ENCODE measurements around the gene EFEMP1. TPM values are rescaled to one million over a fixed set of nuclear protein-coding genes. Genes with fewer than 3 reads are reported as not detected.

Gene EFEMP1
- total and polyA plus RNA-seq, 10 of the 15 experiments (the other 5 are each of a cell fraction or from before 2014, with no cell fraction given) = 0.27 to 1.2 (median 0.35) TPM; not detected in 6

- TF ChIP-seq PML (IDR thresholded peaks at IDR 0.05; ENCODE audit: low read length) = no peak
- TF ChIP-seq E2F8 (IDR thresholded peaks at IDR 0.05; ENCODE audit: low read depth, partially characterized antibody) = no peak
- no peak for TF ChIP-seq SMAD5 (IDR thresholded peaks at IDR 0.05; ENCODE audit: low read depth)
- no peak for TF ChIP-seq TAF1 (IDR thresholded peaks at IDR 0.05; ENCODE audit: borderline replicate concordance, low read depth, low read length)
Observed at GRCh38 chr2:55861733-55862132, 61.8 kb downstream of the EFEMP1 start (continued).

- ChIA-PET POLR2A (no interaction called here), CTCF (interaction anchor here (0.8 to 1.3 kb wide), 2 partner anchors 13 to 143 kb away, joined by 3 read pairs; no protein-coding TSS in a partner anchor), RAD21 (ENCODE audit: unreplicated experiment) (no interaction called here), SMC1A (ENCODE audit: uncharacterized antibody, unreplicated experiment) (interaction anchor here (1.0 kb wide), 1 partner anchor 10 kb away, joined by 4 read pairs; no protein-coding TSS in a partner anchor)
- FAIRE-seq (no peak), ATAC-seq (no peak), DNase-seq (ENCODE audit: low read depth, low spot score) (no peak)
- Histone ChIP-seq H3K27ac (ENCODE audit: control insufficient read depth, insufficient read depth) (no peak overlapping the region), H4K20me1 (ENCODE audit: control insufficient read depth, insufficient read depth) (no peaks in the 10 kb centered on the region), H3K4me1 (ENCODE audit: control insufficient read depth, insufficient read depth, low read length) (no peaks in the 10 kb centered on the region), H3K9me3 (replicated peaks; ENCODE audit: control insufficient read depth, insufficient read depth, low read length) (no peaks in the 10 kb centered on the region), H3K79me2 (ENCODE audit: control insufficient read depth, insufficient read depth, low read length) (no peaks in the 10 kb centered on the region), H2AFZ (ENCODE audit: control insufficient read depth, low read depth, low read length) (no peak overlapping the region), H3K27me3 (replicated peaks in 1 of 2; ENCODE audit: control insufficient read depth in 2 of 2, insufficient read depth in 2 of 2, low read length in 1 of 2) (no peaks in the 10 kb centered on the region), H3K36me3 (ENCODE audit: control insufficient read depth in 2 of 2, insufficient read depth in 2 of 2, low read length in 1 of 2) (no peaks in the 10 kb centered on the region), H3K9ac (ENCODE audit: control insufficient read depth, insufficient read depth, low read length) (no peak overlapping the region), H3K4me3 (no peak overlapping the region), H3K4me2 (ENCODE audit: control insufficient read depth, insufficient read depth) (no peak overlapping the region)
- WGBS (ENCODE audit: insufficient coverage, insufficient replicate concordance, low lambda C conversion rate, missing lambda C conversion rate) = 21% methylated on average over 2 of the region's 2 CpGs
- intact Hi-C loops (cut with micrococcal nuclease; ENCODE audit: unreplicated experiment) = no loop called here
- no TSS peak for BruUV-seq (replicated peaks)
- in situ Hi-C loops (cut with MboI) = no loop called here
- TF ChIP-seq NFYA (IDR thresholded peaks at IDR 0.05; ENCODE audit: borderline replicate concordance, low read depth, low read length) = no peak
- no peak for TF ChIP-seq CBFB (IDR thresholded peaks at IDR 0.05; ENCODE audit: low read depth)
- no peak for TF ChIP-seq KAT2A (conservative IDR thresholded peaks at IDR 0.05; ENCODE audit: control insufficient read depth, low read depth, low read length)
- no peak for TF ChIP-seq STAT1 (conservative IDR thresholded peaks at IDR 0.05)
- TF ChIP-seq IRF4 (IDR thresholded peaks at IDR 0.05; ENCODE audit: low read depth, low read length) = no peak
- TF ChIP-seq E2F4 (IDR thresholded peaks at IDR 0.05; ENCODE audit: low read depth, low read length) = no peak
- no peak for TF ChIP-seq CUX1 (IDR thresholded peaks at IDR 0.05; ENCODE audit: insufficient replicate concordance, low read depth, low read length)
- TF ChIP-seq NR2C2 (IDR thresholded peaks at IDR 0.05; ENCODE audit: borderline replicate concordance, control insufficient read depth, insufficient read length, low read depth) = no peak
Observed at GRCh38 chr2:55860832-55861231, 62.8 kb downstream of the EFEMP1 start.
